ENCODE measurements around the gene SNX9. TPM values are rescaled to one million over a fixed set of nuclear protein-coding genes. Genes with fewer than 3 reads are reported as not detected.
"Not testable (repeated sequence)": the region's sequence is repeated elsewhere in the genome, so short reads cannot be mapped to it uniquely, and the experiment has no call there.

The SNX9 gene
- polyA plus RNA-seq, 2 of the 4 experiments (the other 2 are of a cell fraction) = 13.9 to 29.8 TPM

DNA sequence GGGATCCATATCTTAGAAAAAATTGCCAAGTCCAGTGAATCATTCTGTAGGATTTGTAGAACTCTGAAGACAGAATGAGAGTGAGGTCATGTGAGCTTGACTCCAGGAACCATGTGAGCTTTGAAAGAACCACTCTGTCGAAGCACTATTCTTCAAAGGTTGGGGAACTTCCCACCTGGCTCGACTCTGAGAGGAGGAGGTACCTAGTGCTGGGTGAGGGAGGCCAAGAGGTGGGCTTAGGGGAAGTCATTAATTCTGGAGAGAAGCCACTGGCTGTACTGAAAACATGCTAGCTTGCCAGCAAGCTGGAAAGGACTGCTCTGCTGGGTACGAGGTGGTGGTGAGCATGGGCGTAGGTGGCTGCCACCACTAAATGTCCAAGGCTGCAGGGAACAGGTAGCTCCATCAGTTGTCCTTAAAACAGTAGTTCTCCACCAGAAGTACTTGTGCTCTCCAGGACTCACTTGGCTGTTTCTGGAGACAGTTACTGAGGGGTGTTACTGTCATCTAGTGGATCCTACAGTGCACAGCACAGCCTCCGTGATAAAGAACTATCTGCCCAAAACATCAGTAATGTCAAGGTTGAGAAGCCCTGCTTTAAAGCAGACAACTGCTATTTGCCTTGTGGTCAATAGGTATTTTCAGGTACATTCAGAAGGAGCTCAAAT, 124.0 kb downstream of the SNX9 start:
- ChIA-PET POLR2A (no interaction called here), CTCF (interaction anchor here (0.7 to 1.2 kb wide), 8 partner anchors 9 to 191 kb away, joined by 3 to 5 read pairs (median 4); no protein-coding TSS in a partner anchor)
- WGBS (ENCODE audit: missing lambda C conversion rate) = 86% methylated on average over 5 of the region's 5 CpGs
- peaks cover 5% of the 10 kb centered on the region; the same call in 1 of the 3 replicates for H3K9me3 ChIP-seq
- no peak overlapping the region for H3K4me2 ChIP-seq
- peak; percentile 73 to 80; a peak in 4 of 6 replicates for ATAC-seq
- peak in 1 of 2 experiments; percentile 33 for DNase-seq (ENCODE audit: low read depth in 1 of 2, low spot score in 1 of 2)
- TF ChIP-seq ZSCAN20 (CRISPR knock-in tag; IDR thresholded peaks at IDR 0.05) = no peak
- no peak for TF ChIP-seq FOSB (CRISPR knock-in tag; IDR thresholded peaks at IDR 0.05)
- no peak for TF ChIP-seq EHF (CRISPR knock-in tag; IDR thresholded peaks at IDR 0.05)
- peak; percentile 21 to 47; a peak in 3 of 5 replicates for TF ChIP-seq RAD21 (conservative IDR thresholded peaks at IDR 0.05 in 1 of 2, IDR thresholded peaks at IDR 0.05 in 1 of 2)
- TF ChIP-seq, protein P1, sequence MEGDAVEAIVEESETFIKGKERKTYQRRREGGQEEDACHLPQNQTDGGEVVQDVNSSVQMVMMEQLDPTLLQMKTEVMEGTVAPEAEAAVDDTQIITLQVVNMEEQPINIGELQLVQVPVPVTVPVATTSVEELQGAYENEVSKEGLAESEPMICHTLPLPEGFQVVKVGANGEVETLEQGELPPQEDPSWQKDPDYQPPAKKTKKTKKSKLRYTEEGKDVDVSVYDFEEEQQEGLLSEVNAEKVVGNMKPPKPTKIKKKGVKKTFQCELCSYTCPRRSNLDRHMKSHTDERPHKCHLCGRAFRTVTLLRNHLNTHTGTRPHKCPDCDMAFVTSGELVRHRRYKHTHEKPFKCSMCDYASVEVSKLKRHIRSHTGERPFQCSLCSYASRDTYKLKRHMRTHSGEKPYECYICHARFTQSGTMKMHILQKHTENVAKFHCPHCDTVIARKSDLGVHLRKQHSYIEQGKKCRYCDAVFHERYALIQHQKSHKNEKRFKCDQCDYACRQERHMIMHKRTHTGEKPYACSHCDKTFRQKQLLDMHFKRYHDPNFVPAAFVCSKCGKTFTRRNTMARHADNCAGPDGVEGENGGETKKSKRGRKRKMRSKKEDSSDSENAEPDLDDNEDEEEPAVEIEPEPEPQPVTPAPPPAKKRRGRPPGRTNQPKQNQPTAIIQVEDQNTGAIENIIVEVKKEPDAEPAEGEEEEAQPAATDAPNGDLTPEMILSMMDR (IDR thresholded peaks at IDR 0.05) = 0 out of 3 replicates have a peak, but pooled peaks have one; percentile 20
- TF ChIP-seq TFCP2L1 (CRISPR knock-in tag; IDR thresholded peaks at IDR 0.05) = no peak
- no peaks in the 10 kb centered on the region for H3K4me1 ChIP-seq
- no peak for FAIRE-seq
- no peak overlapping the region for H3K27ac ChIP-seq
- no peak overlapping the region for H3K4me3 ChIP-seq

- CTCF ChIA-PET = interaction anchor here (1.8 kb wide), 1 partner anchor 12 kb away, joined by 3 read pairs; no protein-coding TSS in a partner anchor
- FAIRE-seq; DNase-seq (ENCODE audit: low read depth in 1 of 2, low spot score in 1 of 2); H3K4me3 ChIP-seq; H3K4me1 ChIP-seq; H3K4me2 ChIP-seq; ATAC-seq; H3K9me3 ChIP-seq; POLR2A ChIA-PET; H3K27ac ChIP-seq: not testable (repeated sequence)
- 89% methylated on average over 1 of the region's 1 CpG for WGBS (ENCODE audit: missing lambda C conversion rate)
Observed at GRCh38 chr6:157950899-157951298, 127.9 kb downstream of the SNX9 start.

- no peak for TF ChIP-seq RFX5 (IDR thresholded peaks at IDR 0.05)
- TF ChIP-seq HEYL (CRISPR knock-in tag; IDR thresholded peaks at IDR 0.05) = no peak
- TF ChIP-seq, protein P1 (IDR thresholded peaks at IDR 0.05) = no peak
- TF ChIP-seq ZSCAN20 (CRISPR knock-in tag; IDR thresholded peaks at IDR 0.05) = no peak
- TF ChIP-seq MAZ (IDR thresholded peaks at IDR 0.05; ENCODE audit: borderline replicate concordance, low read depth, low read length) = no peak
- TF ChIP-seq, protein P2, sequence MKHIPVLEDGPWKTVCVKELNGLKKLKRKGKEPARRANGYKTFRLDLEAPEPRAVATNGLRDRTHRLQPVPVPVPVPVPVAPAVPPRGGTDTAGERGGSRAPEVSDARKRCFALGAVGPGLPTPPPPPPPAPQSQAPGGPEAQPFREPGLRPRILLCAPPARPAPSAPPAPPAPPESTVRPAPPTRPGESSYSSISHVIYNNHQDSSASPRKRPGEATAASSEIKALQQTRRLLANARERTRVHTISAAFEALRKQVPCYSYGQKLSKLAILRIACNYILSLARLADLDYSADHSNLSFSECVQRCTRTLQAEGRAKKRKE (CRISPR knock-in tag; IDR thresholded peaks at IDR 0.05; ENCODE audit: low read depth) = no peak
- no peak for TF ChIP-seq HDAC2 (IDR thresholded peaks at IDR 0.05)
- TF ChIP-seq SMC3 (IDR thresholded peaks at IDR 0.05) = no peak
- TF ChIP-seq POLR2AphosphoS2 (conservative IDR thresholded peaks at IDR 0.05; ENCODE audit: low read length) = no peak
- no peak for TF ChIP-seq TFCP2L1 (CRISPR knock-in tag; IDR thresholded peaks at IDR 0.05)
- TF ChIP-seq, protein P3, sequence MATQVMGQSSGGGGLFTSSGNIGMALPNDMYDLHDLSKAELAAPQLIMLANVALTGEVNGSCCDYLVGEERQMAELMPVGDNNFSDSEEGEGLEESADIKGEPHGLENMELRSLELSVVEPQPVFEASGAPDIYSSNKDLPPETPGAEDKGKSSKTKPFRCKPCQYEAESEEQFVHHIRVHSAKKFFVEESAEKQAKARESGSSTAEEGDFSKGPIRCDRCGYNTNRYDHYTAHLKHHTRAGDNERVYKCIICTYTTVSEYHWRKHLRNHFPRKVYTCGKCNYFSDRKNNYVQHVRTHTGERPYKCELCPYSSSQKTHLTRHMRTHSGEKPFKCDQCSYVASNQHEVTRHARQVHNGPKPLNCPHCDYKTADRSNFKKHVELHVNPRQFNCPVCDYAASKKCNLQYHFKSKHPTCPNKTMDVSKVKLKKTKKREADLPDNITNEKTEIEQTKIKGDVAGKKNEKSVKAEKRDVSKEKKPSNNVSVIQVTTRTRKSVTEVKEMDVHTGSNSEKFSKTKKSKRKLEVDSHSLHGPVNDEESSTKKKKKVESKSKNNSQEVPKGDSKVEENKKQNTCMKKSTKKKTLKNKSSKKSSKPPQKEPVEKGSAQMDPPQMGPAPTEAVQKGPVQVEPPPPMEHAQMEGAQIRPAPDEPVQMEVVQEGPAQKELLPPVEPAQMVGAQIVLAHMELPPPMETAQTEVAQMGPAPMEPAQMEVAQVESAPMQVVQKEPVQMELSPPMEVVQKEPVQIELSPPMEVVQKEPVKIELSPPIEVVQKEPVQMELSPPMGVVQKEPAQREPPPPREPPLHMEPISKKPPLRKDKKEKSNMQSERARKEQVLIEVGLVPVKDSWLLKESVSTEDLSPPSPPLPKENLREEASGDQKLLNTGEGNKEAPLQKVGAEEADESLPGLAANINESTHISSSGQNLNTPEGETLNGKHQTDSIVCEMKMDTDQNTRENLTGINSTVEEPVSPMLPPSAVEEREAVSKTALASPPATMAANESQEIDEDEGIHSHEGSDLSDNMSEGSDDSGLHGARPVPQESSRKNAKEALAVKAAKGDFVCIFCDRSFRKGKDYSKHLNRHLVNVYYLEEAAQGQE (IDR thresholded peaks at IDR 0.05) = no peak
- TF ChIP-seq, protein P4, sequence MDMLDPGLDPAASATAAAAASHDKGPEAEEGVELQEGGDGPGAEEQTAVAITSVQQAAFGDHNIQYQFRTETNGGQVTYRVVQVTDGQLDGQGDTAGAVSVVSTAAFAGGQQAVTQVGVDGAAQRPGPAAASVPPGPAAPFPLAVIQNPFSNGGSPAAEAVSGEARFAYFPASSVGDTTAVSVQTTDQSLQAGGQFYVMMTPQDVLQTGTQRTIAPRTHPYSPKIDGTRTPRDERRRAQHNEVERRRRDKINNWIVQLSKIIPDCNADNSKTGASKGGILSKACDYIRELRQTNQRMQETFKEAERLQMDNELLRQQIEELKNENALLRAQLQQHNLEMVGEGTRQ (IDR thresholded peaks at IDR 0.05) = no peak
- no peak for TF ChIP-seq SREBF2 (IDR thresholded peaks at IDR 0.05)
- CTCF ChIA-PET = interaction anchor here (1.8 kb wide), 1 partner anchor 12 kb away, joined by 3 read pairs; no protein-coding TSS in a partner anchor
- WGBS (ENCODE audit: missing lambda C conversion rate) = 76% methylated on average over 5 of the region's 9 CpGs
- H3K27ac ChIP-seq = no peak overlapping the region
- no peak for ATAC-seq
- H3K4me2 ChIP-seq = no peak overlapping the region
- POLR2A ChIA-PET = no interaction called here
- H3K4me1 ChIP-seq = no peaks in the 10 kb centered on the region
- no peak overlapping the region for H3K4me3 ChIP-seq
- H3K9me3 ChIP-seq = peaks cover 8% of the 10 kb centered on the region; the same call in 2 of the 3 replicates
- DNase-seq (ENCODE audit: low read depth in 1 of 2, low spot score in 1 of 2) = no peak
- FAIRE-seq = no peak
Observed at GRCh38 chr6:157951828-157952227, 128.8 kb downstream of the SNX9 start.

Data from A549 (cell line).